Measurements from ENCODE around the gene LRRC27. TPM values are rescaled to one million over a fixed set of nuclear protein-coding genes. Genes with fewer than 3 reads are reported as not detected.
A peak's percentile ranks its signal among the peaks of the same experiment; 100 is the strongest.

The LRRC27 gene
- total RNA-seq, 6 experiments from 2014 or later: 2.2 to 5.4 (median 3.2) TPM

DNA sequence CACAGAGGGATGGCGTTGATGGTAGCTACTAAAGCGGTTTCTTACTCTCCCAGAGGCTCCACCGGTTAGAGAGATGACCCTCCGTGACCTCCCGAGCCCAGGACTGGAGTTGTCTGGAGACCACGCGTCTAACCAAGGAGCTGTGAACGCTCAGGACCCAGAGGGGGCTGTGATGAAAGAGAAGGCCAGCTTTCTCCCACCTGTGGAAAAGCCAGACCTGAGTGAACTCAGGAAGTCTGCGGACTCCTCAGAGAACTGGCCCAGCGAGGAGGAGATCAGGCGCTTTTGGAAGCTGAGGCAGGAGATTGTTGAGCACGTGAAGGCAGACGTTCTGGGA, 15.9 kb downstream of the LRRC27 start:
- peak in 1 of 3 donors; percentile 0 for DNase-seq
- ATAC-seq: no peak
- Histone ChIP-seq H3K9me3 (no peaks in the 10 kb centered on the region), H3K4me3 (no peak overlapping the region), H3K27me3 (no peaks in the 10 kb centered on the region), H3K4me1 (peaks cover 0 to 8% (median 4%) of the 10 kb centered on the region in 4 donors), H3K36me3 (no peaks in the 10 kb centered on the region), H3K27ac (no peak overlapping the region)
- TF ChIP-seq, protein P1, sequence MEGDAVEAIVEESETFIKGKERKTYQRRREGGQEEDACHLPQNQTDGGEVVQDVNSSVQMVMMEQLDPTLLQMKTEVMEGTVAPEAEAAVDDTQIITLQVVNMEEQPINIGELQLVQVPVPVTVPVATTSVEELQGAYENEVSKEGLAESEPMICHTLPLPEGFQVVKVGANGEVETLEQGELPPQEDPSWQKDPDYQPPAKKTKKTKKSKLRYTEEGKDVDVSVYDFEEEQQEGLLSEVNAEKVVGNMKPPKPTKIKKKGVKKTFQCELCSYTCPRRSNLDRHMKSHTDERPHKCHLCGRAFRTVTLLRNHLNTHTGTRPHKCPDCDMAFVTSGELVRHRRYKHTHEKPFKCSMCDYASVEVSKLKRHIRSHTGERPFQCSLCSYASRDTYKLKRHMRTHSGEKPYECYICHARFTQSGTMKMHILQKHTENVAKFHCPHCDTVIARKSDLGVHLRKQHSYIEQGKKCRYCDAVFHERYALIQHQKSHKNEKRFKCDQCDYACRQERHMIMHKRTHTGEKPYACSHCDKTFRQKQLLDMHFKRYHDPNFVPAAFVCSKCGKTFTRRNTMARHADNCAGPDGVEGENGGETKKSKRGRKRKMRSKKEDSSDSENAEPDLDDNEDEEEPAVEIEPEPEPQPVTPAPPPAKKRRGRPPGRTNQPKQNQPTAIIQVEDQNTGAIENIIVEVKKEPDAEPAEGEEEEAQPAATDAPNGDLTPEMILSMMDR (IDR thresholded peaks at IDR 0.05): no peak
- TF ChIP-seq POLR2A (IDR thresholded peaks at IDR 0.05): no peak
- intact Hi-C loops (cut with DNase I): no loop called here
- no CpG with 5 or more reads among the region's 13 CpGs for WGBS (ENCODE audit: insufficient coverage, low coverage, low lambda C conversion rate, missing lambda C conversion rate)

DNA sequence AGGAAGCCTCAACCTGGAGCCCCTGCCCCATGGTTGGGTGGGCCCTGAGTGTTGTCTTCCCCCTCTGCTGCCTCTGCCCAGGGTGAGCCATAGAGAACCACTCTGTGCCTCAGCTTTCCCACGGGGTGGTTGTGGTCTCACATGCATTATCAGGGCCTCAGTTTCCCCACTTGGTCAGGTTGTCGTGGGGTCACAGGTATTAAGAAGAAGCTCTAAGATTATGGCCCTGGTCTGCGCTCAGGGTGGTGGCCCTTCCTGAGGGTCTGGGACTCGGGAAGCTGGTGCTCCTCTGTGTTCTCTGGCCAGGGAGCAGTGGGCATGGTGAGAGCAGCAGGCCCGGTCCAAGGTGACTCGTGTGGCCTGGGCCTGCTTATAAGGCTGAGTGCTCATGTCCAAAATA, 17.8 kb downstream of the LRRC27 start:
- Histone ChIP-seq H3K9me3 (no peaks in the 10 kb centered on the region), H3K36me3 (no peaks in the 10 kb centered on the region), H3K27ac (no peak overlapping the region), H3K27me3 (no peaks in the 10 kb centered on the region), H3K4me3 (no peak overlapping the region), H3K4me1 (peaks cover 0 to 8% (median 4%) of the 10 kb centered on the region in 4 donors)
- 80% methylated on average over 2 of the region's 6 CpGs for WGBS (ENCODE audit: insufficient coverage, low coverage, low lambda C conversion rate, missing lambda C conversion rate)
- TF ChIP-seq, protein P1 (IDR thresholded peaks at IDR 0.05): no peak
- TF ChIP-seq POLR2A (IDR thresholded peaks at IDR 0.05): no peak
- intact Hi-C loops (cut with DNase I): loop anchor here (5.0 kb wide), 1 partner anchor 127 kb away; no protein-coding TSS in a partner anchor
- peak in 2 of 3 donors; percentile 11 to 22 for DNase-seq
- ATAC-seq: no peak

GRCh38 chr10:132350391-132350790, 18.4 kb downstream of the LRRC27 start:
- peak in 2 of 3 donors; percentile 8 to 49 for DNase-seq
- Histone ChIP-seq H3K4me3 (no peak overlapping the region), H3K4me1 (peaks cover 0 to 6% (median 3%) of the 10 kb centered on the region in 4 donors), H3K9me3 (no peaks in the 10 kb centered on the region), H3K27ac (no peak overlapping the region), H3K36me3 (no peaks in the 10 kb centered on the region), H3K27me3 (no peaks in the 10 kb centered on the region)
- 40% methylated on average over 1 of the region's 11 CpGs for WGBS (ENCODE audit: insufficient coverage, low coverage, low lambda C conversion rate, missing lambda C conversion rate)
- no peak for TF ChIP-seq POLR2A (IDR thresholded peaks at IDR 0.05)
- TF ChIP-seq, protein P1 (IDR thresholded peaks at IDR 0.05): no peak
- intact Hi-C loops (cut with DNase I): loop anchor here (5.0 kb wide), 1 partner anchor 128 kb away; no protein-coding TSS in a partner anchor
- no peak for ATAC-seq

- no peaks in the 10 kb centered on the region for H3K36me3 ChIP-seq
- ATAC-seq (no peak), DNase-seq (peak in 2 of 3 donors; percentile 12 to 43)
- H3K27me3 ChIP-seq: no peaks in the 10 kb centered on the region
- TF ChIP-seq, protein P1 (IDR thresholded peaks at IDR 0.05): no peak
- no peak for TF ChIP-seq POLR2A (IDR thresholded peaks at IDR 0.05)
- WGBS (ENCODE audit: insufficient coverage, low coverage, low lambda C conversion rate, missing lambda C conversion rate): 93% methylated on average over 6 of the region's 17 CpGs
- intact Hi-C loops (cut with DNase I): loop anchor here (5.0 kb wide), 1 partner anchor 129 kb away; no protein-coding TSS in a partner anchor
- no peak overlapping the region for H3K27ac ChIP-seq
- no peak overlapping the region for H3K4me3 ChIP-seq
- peaks cover 0 to under 1% (median 0%) of the 10 kb centered on the region in 4 donors for H3K4me1 ChIP-seq
- no peaks in the 10 kb centered on the region for H3K9me3 ChIP-seq
Observed at GRCh38 chr10:132350946-132351345, 19.0 kb downstream of the LRRC27 start.
